Prostate gland (tissue), 2 donors: ENCODE data around the gene NAGA. TPM values are rescaled to one million over a fixed set of nuclear protein-coding genes. Genes with fewer than 3 reads are reported as not detected.
"Not testable (repeated sequence)": the region's sequence is repeated elsewhere in the genome, so short reads cannot be mapped to it uniquely, and the experiment has no call there.

ENCODE experiments used
- DNase-seq: peaks from one replicate; pipeline ENCODE4 v3.0.0-alpha.2; 2019; ENCODE audit warnings: low spot score
- H3K27ac ChIP-seq, 2 donors: fragments of 200-600 bp; sonication (generic); 2 replicates each; pipeline ENCODE4 v1.5.1; 2017 to 2019
- H3K27me3 ChIP-seq: fragments of 200-600 bp; sonication (generic); replicated peaks from 2 replicates; pipeline ENCODE4 v1.5.1; 2019; ENCODE audit not compliant: insufficient read depth
- H3K36me3 ChIP-seq, 2 donors: fragments of 200-600 bp; sonication (generic); 1 replicate in 1 of 2; 2 replicates in 1 of 2; pipeline versions ENCODE4 v1.5.1 to v1.8.1; 2017 to 2019
- H3K4me1 ChIP-seq: fragments of 200-600 bp; sonication (generic); replicated peaks from 2 replicates; pipeline ENCODE4 v1.5.1; 2019
- H3K4me3 ChIP-seq, 2 donors: fragments of 200-600 bp; sonication (generic); 2 replicates each; pipeline ENCODE4 v1.5.1; 2017 to 2019
- H3K9me3 ChIP-seq: fragments of 200-600 bp; sonication (generic); 2 replicates; pipeline ENCODE4 v1.5.1; 2017
- CTCF ChIP-seq, 4 experiments: fragments of 200-600 bp in 2 of 4; fragments of 450-650 bp in 2 of 4; sonication (generic) in 2 of 4; IDR thresholded peaks; 1 replicate in 3 of 4; 2 replicates in 1 of 4; pipeline ENCODE4 v1.5.1; 2016 to 2019; ENCODE audit warnings: antibody characterized with exemption in 4 of 4, mild to moderate bottlenecking in 2 of 4, moderate library complexity in 2 of 4
- POLR2A ChIP-seq: fragments of 450-650 bp; IDR thresholded peaks from one replicate; pipeline ENCODE4 v1.6.1; 2016; ENCODE audit warnings: antibody characterized with exemption, mild to moderate bottlenecking
- POLR2AphosphoS5 ChIP-seq: sonication (generic); formaldehyde crosslinking; IDR thresholded peaks from one replicate; pipeline ENCODE4 v1.6.1; 2017; ENCODE audit warnings: antibody characterized with exemption
- WGBS: methylation state at CpG from one replicate; pipeline ENCODE4 v1.1.5; 2018; 5-methylcytosine and 5-hydroxymethylcytosine counted together
- intact Hi-C: fragments of 100-400 bp; cut with DNase I; formaldehyde crosslinking; loops from one replicate; pipeline ENCODE4 v1.14.2; 2022
- total RNA-seq, 2 donors: library from RNA; depleted of rRNA; stranded (reverse); fragments of >200 nt; gene quantifications; one replicate each; pipeline ENCODE4 v1.1.0, GENCODE V29; 2016

NAGA gene
- total RNA-seq, 2 donors from 2014 or later = 41.5 to 47.1 TPM

- Histone ChIP-seq H3K27me3 (no peaks in the 10 kb centered on the region), H3K4me1 (peaks cover 9% of the 10 kb centered on the region), H3K4me3 (no peak overlapping the region), H3K27ac (no peak overlapping the region), H3K9me3 (no peaks in the 10 kb centered on the region), H3K36me3 (no peaks in the 10 kb centered on the region)
- DNase-seq = no peak
- intact Hi-C loops = no loop called here
- WGBS = 80% methylated on average over 8 of the region's 8 CpGs
- TF ChIP-seq POLR2A = no peak
- TF ChIP-seq POLR2AphosphoS5 = no peak
- TF ChIP-seq CTCF (IDR thresholded peaks at IDR 0.05) = no peak
Measured at GRCh38 chr22:42072606-42073330, 2.2 kb upstream of the NAGA start.

GRCh38 chr22:42071508-42071907 is 896 bp upstream of the NAGA start:
- H3K36me3 ChIP-seq, DNase-seq, H3K9me3 ChIP-seq, intact Hi-C loops, H3K4me1 ChIP-seq, H3K27me3 ChIP-seq: not testable (repeated sequence)
- Histone ChIP-seq H3K27ac (peak overlapping the region in 1 of 2 donors; percentile 88), H3K4me3 (peak overlapping the region in 1 of 2 donors; percentile 53)
- WGBS = 58% methylated on average over 7 of the region's 7 CpGs

- Histone ChIP-seq H3K4me1 (peaks cover 9% of the 10 kb centered on the region), H3K36me3 (no peaks in the 10 kb centered on the region), H3K27me3 (no peaks in the 10 kb centered on the region), H3K9me3 (no peaks in the 10 kb centered on the region), H3K4me3 (peak overlapping the region; percentile 53 to 54), H3K27ac (peak overlapping the region; percentile 84 to 88)
- intact Hi-C loops = no loop called here
- 11% methylated on average over 19 of the region's 19 CpGs for WGBS
- TF ChIP-seq CTCF (IDR thresholded peaks at IDR 0.05) (no peak), POLR2AphosphoS5 (no peak), POLR2A (no peak)
- no peak for DNase-seq
Measured at GRCh38 chr22:42069801-42070516, 653 bp downstream of the NAGA start.

- 100% methylated on average over 4 of the region's 4 CpGs for WGBS
- Histone ChIP-seq H3K9me3 (no peaks in the 10 kb centered on the region), H3K36me3 (no peaks in the 10 kb centered on the region), H3K27ac (no peak overlapping the region), H3K27me3 (no peaks in the 10 kb centered on the region), H3K4me3 (no peak overlapping the region), H3K4me1 (peaks cover 9% of the 10 kb centered on the region)
- intact Hi-C loops = no loop called here
- no peak for DNase-seq
- no peak for TF ChIP-seq CTCF (IDR thresholded peaks at IDR 0.05)
- no peak for TF ChIP-seq POLR2A
- TF ChIP-seq POLR2AphosphoS5 = no peak
Measured at GRCh38 chr22:42068291-42068690, 2.3 kb downstream of the NAGA start.

- Histone ChIP-seq H3K27ac (no peak overlapping the region), H3K9me3 (no peaks in the 10 kb centered on the region), H3K27me3 (no peaks in the 10 kb centered on the region), H3K4me3 (no peak overlapping the region), H3K36me3 (no peaks in the 10 kb centered on the region), H3K4me1 (peaks cover 9% of the 10 kb centered on the region)
- WGBS = 89% methylated on average over 14 of the region's 14 CpGs
- TF ChIP-seq POLR2A = no peak
- TF ChIP-seq POLR2AphosphoS5 = no peak
- no peak for TF ChIP-seq CTCF (IDR thresholded peaks at IDR 0.05)
- intact Hi-C loops = no loop called here
- no peak for DNase-seq
Measured at GRCh38 chr22:42067671-42068251, 2.9 kb downstream of the NAGA start.
